SU-DHL-6 (cell line): Measurements from ENCODE around the gene P2RY12.

ENCODE experiments used
- H2AFZ ChIP-seq: fragments of 200-600 bp; sonication (generic); 2 replicates; pipeline ENCODE4 v1.6.1; 2014; ENCODE audit warnings: low read depth, mild to moderate bottlenecking, moderate library complexity, mixed read lengths, antibody characterized with exemption, low read length; ENCODE audit not compliant: severe bottlenecking
- H3F3A ChIP-seq: fragments of 200-600 bp; shearing (Covaris generic); 2 replicates; pipeline ENCODE4 v1.6.0; 2016; ENCODE audit warnings: antibody characterized with exemption, mild to moderate bottlenecking; ENCODE audit not compliant: insufficient read depth
- H3K27ac ChIP-seq: fragments of 200-600 bp; sonication (generic); 2 replicates; pipeline ENCODE4 v1.5.1; 2016; ENCODE audit warnings: low read depth, mild to moderate bottlenecking, low read length, moderate library complexity, mixed read lengths
- H3K27me3 ChIP-seq: fragments of 200-600 bp; sonication (generic), shearing (Covaris generic); 2 replicates; pipeline ENCODE4 v1.6.0; 2014; ENCODE audit warnings: mild to moderate bottlenecking, low read length
- H3K36me3 ChIP-seq: fragments of 200-600 bp; sonication (generic); 2 replicates; pipeline ENCODE4 v1.6.1; 2014; ENCODE audit warnings: mild to moderate bottlenecking, low read length, mixed read lengths
- H3K4me2 ChIP-seq: fragments of 300-600, 200-600 bp; shearing (Covaris generic), sonication (generic); 2 replicates; pipeline ENCODE4 v1.6.0; 2014; ENCODE audit warnings: low read length, low read depth, mild to moderate bottlenecking; ENCODE audit not compliant: poor library complexity, severe bottlenecking
- H3K4me3 ChIP-seq: fragments of 200-600 bp; sonication (generic); 2 replicates; pipeline ENCODE4 v1.5.1; 2014; ENCODE audit warnings: antibody characterized with exemption, low read length, mild to moderate bottlenecking, mixed read lengths; ENCODE audit not compliant: insufficient read depth, poor library complexity, severe bottlenecking
- H3K79me2 ChIP-seq: fragments of 200-600 bp; sonication (generic); 2 replicates; pipeline ENCODE4 v1.6.1; 2014; ENCODE audit warnings: mild to moderate bottlenecking, low read length, moderate library complexity; ENCODE audit not compliant: insufficient read depth
- H3K9ac ChIP-seq: fragments of 200-600 bp; sonication (generic); 2 replicates; pipeline ENCODE4 v1.7.0; 2014; ENCODE audit warnings: mild to moderate bottlenecking, low read length
- H3K9me2 ChIP-seq: fragments of 200-600 bp; sonication (generic); replicated peaks from 2 replicates; pipeline ENCODE4 v1.6.1; 2014; ENCODE audit warnings: low read length; ENCODE audit not compliant: insufficient read depth
- H3K9me3 ChIP-seq: fragments of 200-600 bp; sonication (generic); 2 replicates; pipeline ENCODE4 v1.6.1; 2014; ENCODE audit warnings: low read length, mixed read lengths; ENCODE audit not compliant: insufficient read depth
- H4K20me1 ChIP-seq: fragments of 200-600 bp; sonication (generic); 2 replicates; pipeline ENCODE4 v1.6.1; 2014; ENCODE audit warnings: low read depth, mild to moderate bottlenecking, antibody characterized with exemption, low read length, moderate library complexity, mixed read lengths
- EZH2phosphoT487 ChIP-seq: fragments of 200-600 bp; sonication (generic), shearing (Covaris generic); conservative IDR thresholded peaks from 2 replicates; pipeline ENCODE4 v1.6.1; 2018; ENCODE audit warnings: mild to moderate bottlenecking, antibody characterized with exemption, low read length, moderate library complexity, mixed read lengths
- TF ChIP-seq, protein P1 (sequence below): fragments of 200-600 bp; sonication (generic); IDR thresholded peaks from one replicate; pipeline ENCODE4 v1.5.1; 2017; ENCODE audit warnings: antibody characterized with exemption, mild to moderate bottlenecking, low read length, moderate library complexity; ENCODE audit not compliant: insufficient read depth, poor library complexity, severe bottlenecking

The P2RY12 gene

GRCh38 chr3:151403246-151403645 lies 18.7 kb upstream of the P2RY12 start:
- Histone ChIP-seq H3F3A (no peaks in the 10 kb centered on the region), H4K20me1 (no peaks in the 10 kb centered on the region), H3K4me2 (peak overlapping the region; percentile 31), H3K9ac (no peak overlapping the region), H2AFZ (no peak overlapping the region), H3K27me3 (no peaks in the 10 kb centered on the region), H3K27ac (no peak overlapping the region; the same call in 1 of the 2 replicates), H3K36me3 (peaks cover 22% of the 10 kb centered on the region; the same call in 1 of the 2 replicates), H3K4me3 (no peak overlapping the region), H3K9me3 (no peaks in the 10 kb centered on the region), H3K9me2 (no peaks in the 10 kb centered on the region), H3K79me2 (no peaks in the 10 kb centered on the region)
- TF ChIP-seq, protein P1, sequence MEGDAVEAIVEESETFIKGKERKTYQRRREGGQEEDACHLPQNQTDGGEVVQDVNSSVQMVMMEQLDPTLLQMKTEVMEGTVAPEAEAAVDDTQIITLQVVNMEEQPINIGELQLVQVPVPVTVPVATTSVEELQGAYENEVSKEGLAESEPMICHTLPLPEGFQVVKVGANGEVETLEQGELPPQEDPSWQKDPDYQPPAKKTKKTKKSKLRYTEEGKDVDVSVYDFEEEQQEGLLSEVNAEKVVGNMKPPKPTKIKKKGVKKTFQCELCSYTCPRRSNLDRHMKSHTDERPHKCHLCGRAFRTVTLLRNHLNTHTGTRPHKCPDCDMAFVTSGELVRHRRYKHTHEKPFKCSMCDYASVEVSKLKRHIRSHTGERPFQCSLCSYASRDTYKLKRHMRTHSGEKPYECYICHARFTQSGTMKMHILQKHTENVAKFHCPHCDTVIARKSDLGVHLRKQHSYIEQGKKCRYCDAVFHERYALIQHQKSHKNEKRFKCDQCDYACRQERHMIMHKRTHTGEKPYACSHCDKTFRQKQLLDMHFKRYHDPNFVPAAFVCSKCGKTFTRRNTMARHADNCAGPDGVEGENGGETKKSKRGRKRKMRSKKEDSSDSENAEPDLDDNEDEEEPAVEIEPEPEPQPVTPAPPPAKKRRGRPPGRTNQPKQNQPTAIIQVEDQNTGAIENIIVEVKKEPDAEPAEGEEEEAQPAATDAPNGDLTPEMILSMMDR, result no peak
- TF ChIP-seq EZH2phosphoT487, result no peak

DNA sequence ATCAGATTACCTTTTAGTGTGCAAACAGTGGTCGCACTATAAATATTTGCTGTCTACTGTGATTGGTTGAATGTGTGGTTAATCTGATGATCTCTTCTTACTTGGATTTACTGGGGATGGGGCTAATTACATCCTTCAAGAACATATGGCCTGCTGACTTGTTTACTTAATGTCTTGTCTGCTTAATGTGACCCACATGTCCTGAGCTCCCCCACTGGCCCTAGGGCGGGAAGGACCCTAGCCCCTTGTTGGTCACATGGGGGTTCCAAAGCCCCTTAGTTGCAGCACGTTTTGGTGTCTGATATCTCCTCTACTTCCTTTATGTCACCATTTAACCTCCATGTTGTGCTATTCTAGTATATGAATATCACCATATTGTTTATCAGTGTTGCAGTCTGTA lies 17.8 kb upstream of the P2RY12 start:
- H2AFZ ChIP-seq, result no peak overlapping the region
- no peak overlapping the region for H3K9ac ChIP-seq
- peaks cover 23% of the 10 kb centered on the region; the same call in 1 of the 2 replicates for H3K36me3 ChIP-seq
- no peak overlapping the region for H3K27ac ChIP-seq
- H3K4me2 ChIP-seq, result no peak overlapping the region
- no peaks in the 10 kb centered on the region for H3K79me2 ChIP-seq
- H3K27me3 ChIP-seq, result no peaks in the 10 kb centered on the region
- H4K20me1 ChIP-seq, result no peaks in the 10 kb centered on the region
- no peak overlapping the region for H3K4me3 ChIP-seq
- H3F3A ChIP-seq, result no peaks in the 10 kb centered on the region
- H3K9me2 ChIP-seq, result no peaks in the 10 kb centered on the region
- no peaks in the 10 kb centered on the region for H3K9me3 ChIP-seq
- TF ChIP-seq, protein P1, result no peak
- TF ChIP-seq EZH2phosphoT487, result no peak

- TF ChIP-seq EZH2phosphoT487, result no peak
- TF ChIP-seq, protein P1, result no peak
- Histone ChIP-seq H2AFZ (no peak overlapping the region), H3K36me3 (peaks cover 26% of the 10 kb centered on the region; the same call in 1 of the 2 replicates), H3K27me3 (no peaks in the 10 kb centered on the region), H3K9me2 (no peaks in the 10 kb centered on the region), H3F3A (peaks cover 2% of the 10 kb centered on the region), H3K9me3 (no peaks in the 10 kb centered on the region), H4K20me1 (no peaks in the 10 kb centered on the region), H3K9ac (no peak overlapping the region), H3K27ac (no peak overlapping the region), H3K79me2 (no peaks in the 10 kb centered on the region), H3K4me2 (no peak overlapping the region), H3K4me3 (no peak overlapping the region)
These were observed 15.8 kb upstream of the P2RY12 start for GRCh38 chr3:151400341-151400740.

- Histone ChIP-seq H3K4me2 (peak overlapping the region; percentile 31), H3K36me3 (peaks cover 32% of the 10 kb centered on the region; the same call in 1 of the 2 replicates), H3K27ac (peak overlapping the region; percentile 46), H4K20me1 (no peaks in the 10 kb centered on the region), H3K9me3 (no peaks in the 10 kb centered on the region), H3F3A (peaks cover 6% of the 10 kb centered on the region), H3K79me2 (no peaks in the 10 kb centered on the region), H3K4me3 (no peak overlapping the region), H3K9ac (no peak overlapping the region), H3K9me2 (no peaks in the 10 kb centered on the region), H3K27me3 (no peaks in the 10 kb centered on the region), H2AFZ (no peak overlapping the region)
- TF ChIP-seq EZH2phosphoT487, result no peak
- TF ChIP-seq, protein P1, result no peak
These were observed 14.3 kb upstream of the P2RY12 start for GRCh38 chr3:151398895-151399294.
